BJ (cell line): ENCODE measurements around the gene FUCA2. TPM values are rescaled to one million over a fixed set of nuclear protein-coding genes. Genes with fewer than 3 reads are reported as not detected.

Source experiments
- CTCF ChIA-PET: fragments of 350-600 bp; formaldehyde crosslinking; extraction: SDS; loops from one replicate; lab custom pipeline; 2021; ENCODE audit warnings: antibody characterized with exemption, inconsistent platforms; lab: Yijun Ruan, JAX
- POLR2A ChIA-PET: fragments of 300-600 bp; sonication (Branson Sonifier 250); formaldehyde crosslinking; extraction: SDS; loops from one replicate; lab custom pipeline; 2021; ENCODE audit warnings: antibody characterized with exemption; lab: Charles Lee
- DNase-seq: peaks from one replicate; pipeline ENCODE4 v3.0.0-alpha.2; 2011; ENCODE audit warnings: low read depth
- H3K27me3 ChIP-seq: 2 replicates; pipeline ENCODE4 v1.6.0; 2011; ENCODE audit warnings: low read length; ENCODE audit not compliant: control insufficient read depth, insufficient read depth
- H3K36me3 ChIP-seq: 2 replicates; pipeline ENCODE4 v1.5.1; 2011; ENCODE audit warnings: low read length; ENCODE audit not compliant: control insufficient read depth, insufficient read depth
- H3K4me3 ChIP-seq: 2 replicates; pipeline ENCODE4 v1.5.1; 2011; ENCODE audit warnings: low read depth, mild to moderate bottlenecking, control low read depth, low read length
- polyA plus RNA-seq: library from polyadenylated mRNA; depleted of rRNA; stranded (reverse); fragments of >200 nt; gene quantifications from 2 replicates; pipeline ENCODE4 v1.2.3, GENCODE V29; 2011
- TF ChIP-seq, protein P1 (sequence below): IDR thresholded peaks from 2 replicates; pipeline ENCODE4 v1.5.1; 2011; ENCODE audit warnings: low read depth, mild to moderate bottlenecking, control low read depth, inconsistent platforms, low read length, moderate library complexity; ENCODE audit not compliant: insufficient read depth

FUCA2 gene
- polyA plus RNA-seq, 1 experiment, result 37.1 TPM

DNA sequence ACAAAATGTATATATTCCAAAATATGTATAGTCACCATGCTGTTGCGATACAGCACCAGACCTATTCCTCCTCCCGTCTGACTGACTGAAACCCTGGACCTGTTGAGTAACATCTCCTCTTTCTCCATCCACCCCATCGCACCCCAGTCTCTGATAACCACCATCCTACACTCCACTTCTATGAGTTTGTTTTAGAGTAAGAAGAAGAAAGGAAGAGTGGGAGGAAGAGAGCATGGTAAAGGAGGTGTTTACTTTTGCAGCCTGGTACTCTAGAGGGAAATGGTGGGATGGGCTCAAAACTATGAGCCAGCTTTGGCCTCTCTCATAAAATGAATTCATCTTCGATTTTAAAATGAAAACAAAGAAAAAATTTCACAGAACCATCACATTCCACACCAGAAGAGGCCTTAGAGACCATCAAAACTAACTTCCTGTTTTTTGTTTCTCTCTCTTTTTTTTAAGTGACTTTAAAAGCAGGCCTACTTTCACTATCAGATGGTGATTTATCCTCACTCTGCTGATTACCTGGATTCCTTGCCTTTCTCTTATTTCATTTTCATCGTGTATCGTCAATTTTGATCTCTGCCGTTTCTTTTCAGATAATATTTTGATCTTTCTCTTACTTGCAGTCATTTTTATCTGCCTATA lies 16.8 kb upstream of the FUCA2 start:
- Histone ChIP-seq H3K4me3 (no peak overlapping the region), H3K36me3 (no peaks in the 10 kb centered on the region), H3K27me3 (peaks cover 2% of the 10 kb centered on the region; the same call in 1 of the 2 replicates)
- no peak for DNase-seq
- TF ChIP-seq, protein P1, sequence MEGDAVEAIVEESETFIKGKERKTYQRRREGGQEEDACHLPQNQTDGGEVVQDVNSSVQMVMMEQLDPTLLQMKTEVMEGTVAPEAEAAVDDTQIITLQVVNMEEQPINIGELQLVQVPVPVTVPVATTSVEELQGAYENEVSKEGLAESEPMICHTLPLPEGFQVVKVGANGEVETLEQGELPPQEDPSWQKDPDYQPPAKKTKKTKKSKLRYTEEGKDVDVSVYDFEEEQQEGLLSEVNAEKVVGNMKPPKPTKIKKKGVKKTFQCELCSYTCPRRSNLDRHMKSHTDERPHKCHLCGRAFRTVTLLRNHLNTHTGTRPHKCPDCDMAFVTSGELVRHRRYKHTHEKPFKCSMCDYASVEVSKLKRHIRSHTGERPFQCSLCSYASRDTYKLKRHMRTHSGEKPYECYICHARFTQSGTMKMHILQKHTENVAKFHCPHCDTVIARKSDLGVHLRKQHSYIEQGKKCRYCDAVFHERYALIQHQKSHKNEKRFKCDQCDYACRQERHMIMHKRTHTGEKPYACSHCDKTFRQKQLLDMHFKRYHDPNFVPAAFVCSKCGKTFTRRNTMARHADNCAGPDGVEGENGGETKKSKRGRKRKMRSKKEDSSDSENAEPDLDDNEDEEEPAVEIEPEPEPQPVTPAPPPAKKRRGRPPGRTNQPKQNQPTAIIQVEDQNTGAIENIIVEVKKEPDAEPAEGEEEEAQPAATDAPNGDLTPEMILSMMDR, result no peak
- ChIA-PET POLR2A (no interaction called here), CTCF (no interaction called here)

DNA sequence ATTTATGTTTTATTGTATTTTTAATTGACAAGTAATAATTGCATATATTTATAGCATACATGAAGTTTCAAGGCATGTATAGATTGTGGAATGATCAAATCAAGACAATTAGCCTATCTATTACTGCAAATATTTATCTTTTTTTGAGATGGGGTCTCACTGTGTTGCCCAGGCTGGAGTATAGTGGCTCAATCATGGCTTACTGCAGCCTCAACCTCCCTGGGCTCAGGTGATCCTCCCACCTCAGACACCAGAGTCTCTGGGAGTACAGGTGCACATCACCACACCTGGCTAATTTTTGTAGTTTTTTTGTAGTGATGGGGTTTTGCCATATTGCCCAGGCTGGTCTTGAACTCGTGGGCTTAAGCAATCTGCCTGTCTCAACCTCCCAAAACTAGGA lies 16.2 kb upstream of the FUCA2 start:
- Histone ChIP-seq H3K4me3 (no peak overlapping the region), H3K36me3 (no peaks in the 10 kb centered on the region), H3K27me3 (no peaks in the 10 kb centered on the region)
- TF ChIP-seq, protein P1, result no peak
- no peak for DNase-seq
- ChIA-PET POLR2A (no interaction called here), CTCF (no interaction called here)

DNA sequence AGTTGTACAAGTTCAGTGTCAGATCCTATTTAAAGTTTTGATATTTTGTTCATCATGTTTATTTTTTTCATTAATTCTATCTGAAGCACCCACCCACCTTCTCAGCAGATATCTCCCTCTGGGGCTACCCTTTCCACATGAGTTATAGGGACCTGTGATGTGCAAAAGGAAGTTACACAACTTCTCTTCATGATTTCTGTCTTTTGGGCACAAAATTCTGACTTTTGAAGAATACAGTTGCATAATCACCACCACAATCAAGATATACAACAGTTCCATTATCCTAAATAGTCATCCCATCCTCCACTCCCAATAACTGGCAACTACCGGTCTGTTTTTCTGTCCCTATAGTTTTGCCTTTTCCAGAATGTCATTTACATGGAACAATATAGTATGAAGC lies 13.8 kb upstream of the FUCA2 start:
- Histone ChIP-seq H3K27me3 (no peaks in the 10 kb centered on the region), H3K36me3 (no peaks in the 10 kb centered on the region), H3K4me3 (no peak overlapping the region)
- ChIA-PET CTCF (interaction anchor here (1.3 to 1.5 kb wide), 2 partner anchors 11 to 12 kb away, joined by 3 to 5 read pairs; no protein-coding TSS in a partner anchor), POLR2A (no interaction called here)
- DNase-seq, result no peak
- TF ChIP-seq, protein P1, result no peak

DNA sequence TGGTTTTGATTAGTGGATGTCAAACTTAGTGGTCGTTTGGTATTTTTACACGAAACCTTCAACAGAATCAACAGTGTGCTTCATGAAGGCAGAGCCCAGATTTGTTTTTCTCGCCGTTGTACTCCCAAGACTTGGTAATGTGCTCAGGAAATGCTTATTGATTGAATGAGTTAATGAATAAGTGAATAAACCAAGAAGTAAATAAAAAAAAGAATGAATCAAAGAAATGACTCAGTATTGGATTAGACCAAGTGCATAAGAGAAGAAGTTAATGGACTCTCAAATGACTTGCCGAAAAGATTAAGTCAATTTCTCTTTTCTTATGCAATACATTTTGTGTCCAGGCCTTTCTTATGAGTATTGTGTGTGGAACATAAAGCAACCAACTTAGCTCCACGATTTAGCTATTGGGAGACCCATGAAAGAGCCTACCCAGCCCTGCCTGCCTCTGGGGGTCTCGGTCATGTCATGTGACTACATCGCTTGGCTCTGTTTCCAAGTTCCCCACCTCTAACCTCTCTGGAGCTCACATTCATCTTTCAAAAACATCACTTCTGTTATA lies 10.6 kb upstream of the FUCA2 start:
- CTCF ChIA-PET, result interaction anchor here (0.8 kb wide), 1 partner anchor 9 kb away, joined by 4 read pairs; no protein-coding TSS in a partner anchor
- H3K4me3 ChIP-seq, result no peak overlapping the region
- peaks cover 9% of the 10 kb centered on the region for H3K27me3 ChIP-seq
- DNase-seq, result no peak
- POLR2A ChIA-PET, result no interaction called here
- TF ChIP-seq, protein P1, result no peak
- no peaks in the 10 kb centered on the region for H3K36me3 ChIP-seq

DNA sequence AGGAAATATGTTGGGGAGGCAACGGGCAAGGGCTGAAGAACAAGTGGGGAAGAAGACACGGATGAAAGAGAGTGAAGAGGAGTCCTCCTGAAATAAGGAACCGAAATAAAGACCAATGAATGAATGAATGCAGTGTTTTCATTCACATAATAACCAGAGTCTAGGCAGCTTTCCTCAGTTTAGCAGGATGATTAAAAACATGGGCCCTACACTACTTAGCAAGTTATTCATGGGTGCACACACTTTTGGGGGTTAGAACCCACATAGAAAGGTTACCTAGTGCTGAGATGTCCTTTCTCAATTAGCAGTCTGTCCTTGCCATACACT lies 5.9 kb upstream of the FUCA2 start:
- no peak for DNase-seq
- H3K4me3 ChIP-seq, result no peak overlapping the region
- no peaks in the 10 kb centered on the region for H3K36me3 ChIP-seq
- TF ChIP-seq, protein P1, result no peak
- POLR2A ChIA-PET, result no interaction called here
- H3K27me3 ChIP-seq, result peaks cover 15% of the 10 kb centered on the region
- CTCF ChIA-PET, result no interaction called here
